Uterus (tissue), 2 donors: ENCODE results near the gene LENG9.

Experiments used
- CTCF ChIP-seq, 4 experiments: fragments of 200-600 bp in 2 of 4; fragments of 450-650 bp in 2 of 4; sonication (generic) in 2 of 4; IDR thresholded peaks; one replicate each; pipeline ENCODE4 v1.5.1; 2016 to 2019; ENCODE audit warnings: antibody characterized with exemption in 4 of 4, mild to moderate bottlenecking in 2 of 4, moderate library complexity in 1 of 4
- POLR2A ChIP-seq, 2 donors: fragments of 450-650 bp; IDR thresholded peaks; one replicate each; pipeline ENCODE4 v1.6.1; 2016; ENCODE audit warnings: antibody characterized with exemption in 2 of 2, mild to moderate bottlenecking in 1 of 2, moderate library complexity in 1 of 2

GRCh38 chr19:54465426-54466109 is 2.0 kb upstream of the LENG9 start:
- TF ChIP-seq POLR2A (IDR thresholded peaks at IDR 0.05) (no peak), CTCF (IDR thresholded peaks at IDR 0.05) (no peak)
